CD4-positive, alpha-beta T cell treated with Interleukin-21 for 1 hour (primary cell): Measurements from ENCODE around the gene WBP1L.
"Not testable (repeated sequence)": the region's sequence is repeated elsewhere in the genome, so short reads cannot be mapped to it uniquely, and the experiment has no call there.

ENCODE experiments used
- DNase-seq: peaks from one replicate; pipeline ENCODE4 v3.0.0-alpha.2; 2020

Gene WBP1L

GRCh38 chr10:102726274-102726673 lies 17.5 kb upstream of the WBP1L start:
- DNase-seq, result no peak

GRCh38 chr10:102727037-102727818 lies 16.5 kb upstream of the WBP1L start:
- DNase-seq, result no peak

GRCh38 chr10:102729029-102730026 lies 14.4 kb upstream of the WBP1L start:
- DNase-seq, result peak; percentile 53

DNA sequence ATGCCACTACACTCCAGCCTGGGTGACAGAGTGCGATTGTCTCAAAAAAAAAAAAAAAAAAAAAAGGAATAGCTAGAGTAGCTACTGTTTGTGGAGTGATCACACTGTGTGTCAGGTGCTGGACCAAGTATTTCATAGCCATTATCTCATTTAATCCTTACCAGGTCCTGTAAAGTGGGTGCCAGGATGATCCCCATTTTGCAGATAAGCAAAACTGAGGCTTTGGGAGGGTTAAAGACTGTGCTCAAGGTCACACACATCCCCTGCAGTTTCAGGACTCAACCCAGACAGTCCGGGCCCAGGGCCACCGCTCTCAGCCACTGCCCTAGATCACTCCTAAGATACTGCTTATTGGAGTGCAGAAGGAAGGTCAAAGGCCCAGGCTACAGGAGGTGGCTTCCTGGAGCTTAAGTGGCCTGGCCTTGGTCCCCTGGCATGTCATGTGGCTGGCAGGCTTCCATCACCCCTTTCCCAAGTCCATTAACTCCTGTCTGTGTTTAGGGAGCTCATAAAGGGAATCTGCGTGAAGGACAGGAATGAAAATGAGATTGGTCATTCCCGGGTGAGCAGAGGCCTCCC lies 12.4 kb upstream of the WBP1L start:
- DNase-seq, result no peak

GRCh38 chr10:102732661-102733060 lies 11.1 kb upstream of the WBP1L start:
- DNase-seq, result no peak

- no peak for DNase-seq
These were observed 8.6 kb upstream of the WBP1L start for GRCh38 chr10:102735065-102735562.

DNA sequence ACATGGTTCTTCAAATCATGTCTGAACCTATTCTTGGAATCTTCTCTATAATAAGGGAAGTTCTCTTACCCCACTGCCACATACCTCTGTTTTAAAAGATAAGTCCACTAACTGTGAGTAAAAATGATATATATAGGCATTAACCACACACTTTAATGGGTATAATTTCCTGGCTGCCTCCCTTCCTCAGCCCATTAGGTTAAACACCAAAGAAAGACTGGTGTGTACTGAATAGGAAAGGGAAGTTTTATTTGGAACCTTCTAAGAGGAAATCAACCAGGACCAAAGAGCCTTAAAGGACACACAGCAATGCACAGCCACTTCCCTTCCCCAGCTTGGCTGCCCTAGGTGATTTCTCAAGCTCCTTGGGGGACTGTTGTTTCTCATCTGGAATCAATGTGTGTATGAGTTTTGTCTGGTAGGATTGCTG lies 5.0 kb upstream of the WBP1L start:
- DNase-seq, result no peak

DNA sequence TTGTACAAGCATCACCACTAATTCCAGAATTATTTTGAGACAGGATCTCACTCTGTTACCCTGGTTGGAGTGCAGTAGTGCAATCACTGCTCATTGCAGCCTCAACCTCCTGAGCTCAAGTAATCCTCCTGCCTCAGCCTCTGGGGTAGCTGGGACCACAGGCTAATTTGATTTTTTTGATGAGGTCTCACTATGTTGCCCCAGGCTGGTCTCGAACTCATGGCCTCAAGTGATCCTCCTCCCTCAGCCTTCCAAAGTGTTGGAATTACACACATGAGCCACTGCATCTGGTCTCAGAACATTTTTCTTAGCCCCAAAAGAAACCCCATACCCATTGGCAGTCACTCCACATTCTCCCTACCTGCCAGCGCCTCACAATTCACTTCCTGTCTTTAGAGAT lies 3.5 kb upstream of the WBP1L start:
- DNase-seq, result no peak

GRCh38 chr10:102741726-102742237 lies 2.0 kb upstream of the WBP1L start:
- DNase-seq, result no peak

DNA sequence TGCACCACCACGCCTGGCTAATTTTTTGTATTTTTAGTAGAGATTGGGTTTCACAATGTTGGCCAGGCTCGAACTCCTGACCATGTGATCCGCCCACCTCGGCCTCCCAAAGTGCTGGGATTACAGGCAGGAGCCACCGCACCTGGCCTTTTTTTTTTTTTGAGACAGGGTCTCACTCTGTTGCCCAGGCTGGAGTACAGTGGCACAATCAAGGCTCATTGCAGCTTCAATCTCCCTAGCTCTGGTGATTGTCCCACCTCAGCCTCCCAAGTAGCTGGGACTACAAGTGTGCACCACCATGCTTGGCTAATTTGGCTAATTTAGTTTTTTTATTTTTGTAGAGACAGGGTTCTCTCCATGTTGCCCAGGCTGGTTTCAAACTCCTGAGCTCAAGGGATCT lies 1.4 kb upstream of the WBP1L start:
- not testable (repeated sequence) for DNase-seq

DNA sequence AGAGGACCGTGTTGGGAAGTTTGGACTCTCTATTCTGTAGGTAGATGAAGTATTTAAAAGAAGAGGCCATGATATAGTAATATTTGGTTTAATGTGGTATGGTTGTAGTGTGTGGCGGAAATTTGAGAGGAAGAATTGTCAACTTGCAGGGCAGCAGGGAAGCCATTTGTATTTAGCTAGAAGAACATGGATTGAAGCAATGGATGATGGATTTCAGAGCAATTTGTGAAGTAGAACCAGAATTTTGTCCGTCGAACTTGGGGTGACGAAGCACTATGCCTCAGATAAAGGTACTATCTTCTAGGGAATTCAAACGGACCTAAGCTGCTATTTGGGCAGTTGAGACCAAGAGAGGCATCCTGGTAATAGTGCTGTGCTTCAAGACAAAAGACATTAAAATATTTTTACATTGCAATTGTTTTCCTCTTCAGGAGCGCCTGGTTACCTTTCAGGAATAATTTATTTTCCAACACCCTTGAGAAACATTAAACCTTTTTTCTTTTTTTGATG lies 615 bp upstream of the WBP1L start:
- DNase-seq, result no peak

DNA sequence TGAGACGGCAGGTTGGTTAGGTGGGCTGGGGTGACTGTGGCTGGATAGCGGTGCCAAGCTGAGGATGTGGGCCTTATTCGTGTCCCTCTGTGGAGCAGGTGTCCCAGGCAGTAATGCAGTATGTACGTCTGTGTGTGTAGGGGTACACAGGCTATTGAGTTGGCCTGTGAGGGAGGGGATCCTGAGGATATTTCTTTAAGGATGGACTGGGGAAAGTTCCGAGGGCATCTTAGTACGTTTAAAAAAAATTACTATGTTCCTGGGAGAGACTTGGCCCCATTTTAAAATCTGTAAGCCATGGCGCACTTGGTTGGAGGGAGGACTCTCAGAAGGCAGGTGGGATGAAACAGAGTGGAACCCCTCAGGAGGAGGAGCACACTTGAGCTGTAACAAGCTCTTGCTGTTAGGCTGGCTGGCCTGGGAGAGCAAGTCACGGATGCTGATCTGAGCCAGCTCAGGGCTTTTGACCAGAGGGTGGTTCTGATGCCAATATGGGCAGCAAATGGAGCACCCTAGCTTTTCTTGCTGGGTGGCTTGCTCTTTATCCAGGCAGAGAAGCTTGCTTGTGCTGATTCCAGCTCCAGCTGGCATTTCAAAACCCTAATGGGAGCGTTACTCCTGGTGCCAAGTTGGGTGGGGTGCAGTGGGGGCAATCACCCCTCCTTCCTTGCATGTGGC lies 765 bp downstream of the WBP1L start:
- DNase-seq, result no peak

- DNase-seq, result no peak
These were observed 1.4 kb downstream of the WBP1L start for GRCh38 chr10:102745157-102745556.

DNA sequence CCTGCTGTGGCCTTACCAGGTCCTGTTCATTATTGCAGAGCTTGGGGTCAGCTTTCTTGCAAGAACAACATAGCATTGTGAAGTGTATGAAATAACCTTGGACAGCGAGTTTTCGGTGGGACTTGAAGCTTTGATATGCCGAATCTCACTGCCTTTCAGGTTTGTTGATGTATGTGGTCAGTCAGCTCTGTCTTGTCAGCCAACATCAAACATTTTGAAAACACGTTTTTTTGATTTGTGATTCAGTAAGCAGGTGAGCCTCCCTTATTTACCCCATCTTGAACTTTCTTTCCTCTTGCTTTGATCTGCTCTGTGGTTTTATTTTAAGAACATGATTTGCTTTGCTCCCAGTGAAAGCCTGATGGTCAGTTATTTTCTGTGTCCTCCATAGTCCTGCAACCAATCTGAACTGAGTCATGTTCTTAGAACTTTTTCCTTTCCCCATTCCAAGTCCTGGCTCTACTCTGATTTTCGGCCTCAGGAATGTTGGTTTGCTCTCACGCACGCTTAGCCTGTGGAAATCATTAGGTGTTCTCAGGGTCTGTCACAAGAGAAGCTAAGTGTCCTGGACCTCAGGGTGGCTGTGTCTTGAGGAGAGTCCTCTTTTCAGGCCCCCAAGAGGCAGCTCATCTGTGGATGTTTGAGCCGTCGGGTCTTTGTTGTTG lies 8.7 kb downstream of the WBP1L start:
- no peak for DNase-seq

DNA sequence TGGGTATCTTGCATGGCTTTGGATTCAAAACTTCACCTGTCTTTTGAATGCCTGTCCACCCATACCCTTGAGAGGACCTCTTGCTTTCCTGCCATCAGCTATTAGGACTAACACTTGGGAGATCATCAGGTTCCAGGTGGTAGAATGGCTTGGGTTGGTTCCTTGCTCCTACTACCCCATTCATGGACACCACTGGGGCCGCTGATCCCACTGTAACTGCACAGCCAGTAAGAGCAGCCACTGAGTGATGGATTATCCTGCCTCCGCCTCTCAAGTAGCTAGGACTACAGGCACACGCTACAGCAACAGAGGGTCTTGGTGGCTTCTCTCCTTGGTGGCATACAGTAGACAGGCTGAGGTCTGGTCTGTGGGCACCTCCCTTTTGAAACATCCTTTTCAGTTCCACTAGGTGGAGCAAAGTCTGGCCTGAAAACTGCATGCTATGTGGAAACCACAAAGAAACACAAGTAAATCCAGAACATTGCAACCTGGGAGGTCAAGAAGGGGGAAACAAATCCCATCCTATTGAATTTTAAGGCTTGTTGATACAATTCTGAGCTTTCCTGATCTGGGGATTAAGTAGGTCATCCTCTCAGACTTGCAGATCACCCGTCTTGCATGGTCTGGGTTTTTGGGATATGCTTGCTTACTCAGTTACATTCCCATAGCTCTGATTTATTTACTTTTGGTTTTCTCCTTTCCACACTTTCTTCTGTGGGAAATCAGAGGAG lies 9.4 kb downstream of the WBP1L start:
- peak; percentile 25 for DNase-seq

GRCh38 chr10:102753718-102754117 lies 10.0 kb downstream of the WBP1L start:
- no peak for DNase-seq

- no peak for DNase-seq
These were observed 13.6 kb downstream of the WBP1L start for GRCh38 chr10:102757323-102757722.

- DNase-seq, result no peak
These were observed 14.6 kb downstream of the WBP1L start for GRCh38 chr10:102758240-102758932.

- not testable (repeated sequence) for DNase-seq
These were observed 15.2 kb downstream of the WBP1L start for GRCh38 chr10:102758933-102759262.

DNA sequence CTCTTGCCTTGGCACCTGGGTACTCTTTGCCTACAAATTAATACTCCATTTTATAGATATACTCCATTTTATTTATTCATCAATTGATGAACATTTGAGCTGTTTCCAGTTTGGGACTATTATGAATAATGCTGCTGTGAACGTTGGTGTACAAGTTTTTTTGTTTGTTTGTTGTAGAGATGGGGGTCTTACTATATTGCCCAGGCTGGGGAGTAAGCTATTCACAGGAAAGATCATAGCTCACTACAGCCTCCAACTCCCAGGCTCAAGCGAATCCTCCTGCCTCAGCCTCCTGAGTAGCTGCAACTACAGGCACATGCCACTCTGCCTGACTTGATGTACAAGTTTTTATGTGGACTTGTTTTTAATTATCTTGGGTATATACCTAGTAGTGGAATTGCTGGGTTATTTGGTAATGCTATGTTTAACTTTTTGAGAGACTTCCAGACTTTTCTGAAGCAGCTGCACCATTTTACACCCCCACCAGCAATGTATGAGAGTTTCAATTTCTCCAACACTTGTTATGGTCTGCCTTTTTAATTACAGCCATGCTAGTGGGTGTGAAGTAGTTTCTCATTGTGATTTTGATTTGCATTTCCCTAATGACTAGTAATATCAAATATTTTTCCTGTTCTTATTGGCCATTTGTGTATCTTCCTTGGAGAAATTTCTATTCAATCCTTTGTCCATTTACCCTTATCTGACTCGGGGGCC lies 15.9 kb downstream of the WBP1L start:
- no peak for DNase-seq
